Keratinocyte (primary cell): ENCODE results near the gene DHDH. TPM values are rescaled to one million over a fixed set of nuclear protein-coding genes. Genes with fewer than 3 reads are reported as not detected.
"Not testable (repeated sequence)": the region's sequence is repeated elsewhere in the genome, so short reads cannot be mapped to it uniquely, and the experiment has no call there.

Source experiments
- DNase-seq: peaks from one replicate; pipeline ENCODE4 v3.0.0-alpha.2; 2011; ENCODE audit warnings: low read depth, missing footprints, low spot score
- FAIRE-seq: peaks from 2 replicates; lab custom pipeline; 2011; peaks lifted over from hg19 to GRCh38; lab: Jason Lieb, UNC
- H2AFZ ChIP-seq: 2 replicates; pipeline ENCODE4 v1.6.0; 2012; ENCODE audit warnings: low read length, control low read depth, inconsistent platforms; ENCODE audit not compliant: control insufficient read depth
- H3K27ac ChIP-seq: 2 replicates; pipeline ENCODE4 v1.5.1; 2011; ENCODE audit warnings: low read length; ENCODE audit not compliant: control insufficient read depth, insufficient read depth
- H3K27me3 ChIP-seq: 3 replicates; pipeline ENCODE4 v1.6.0; 2011; ENCODE audit warnings: low read length; ENCODE audit not compliant: control insufficient read depth, insufficient read depth; ENCODE audit errors: extremely low read depth
- H3K36me3 ChIP-seq, 2 experiments: 2 replicates in 1 of 2; 3 replicates in 1 of 2; pipeline ENCODE4 v1.5.1; 2011; ENCODE audit warnings: low read length in 2 of 2, mild to moderate bottlenecking in 1 of 2; ENCODE audit not compliant: control insufficient read depth in 2 of 2, insufficient read depth in 2 of 2; ENCODE audit errors: extremely low read depth in 1 of 2
- H3K4me1 ChIP-seq: 3 replicates; pipeline ENCODE4 v1.5.1; 2011; ENCODE audit warnings: low read length; ENCODE audit not compliant: control insufficient read depth, insufficient read depth; ENCODE audit errors: extremely low read depth
- H3K4me2 ChIP-seq: 3 replicates; pipeline ENCODE4 v1.6.0; 2011; ENCODE audit warnings: low read depth, low read length; ENCODE audit not compliant: control insufficient read depth, insufficient read depth; ENCODE audit errors: extremely low read depth
- H3K4me3 ChIP-seq, 3 experiments: fragments of 200-600 bp in 1 of 3; sonication (generic) in 1 of 3; 2 replicates in 2 of 3; 3 replicates in 1 of 3; pipeline ENCODE4 v1.5.1; 2011 to 2016; ENCODE audit warnings: low read length in 3 of 3, mild to moderate bottlenecking in 3 of 3, control low read depth in 2 of 3, inconsistent platforms in 1 of 3, low read depth in 1 of 3, mixed read lengths in 1 of 3, mixed run types in 1 of 3, moderate library complexity in 1 of 3; ENCODE audit not compliant: control insufficient read depth in 2 of 3, insufficient read depth in 2 of 3; ENCODE audit errors: extremely low read depth in 1 of 3
- H3K79me2 ChIP-seq: 2 replicates; pipeline ENCODE4 v1.6.0; 2012; ENCODE audit warnings: low read length; ENCODE audit not compliant: control insufficient read depth, insufficient read depth
- H3K9ac ChIP-seq: 3 replicates; pipeline ENCODE4 v1.6.0; 2011; ENCODE audit warnings: low read length; ENCODE audit not compliant: control insufficient read depth, insufficient read depth; ENCODE audit errors: extremely low read depth
- H3K9me1 ChIP-seq: 3 replicates; pipeline ENCODE4 v1.6.0; 2011; ENCODE audit warnings: low read length; ENCODE audit not compliant: control insufficient read depth, insufficient read depth; ENCODE audit errors: extremely low read depth
- H3K9me3 ChIP-seq: 2 replicates; pipeline ENCODE4 v1.5.1; 2012; ENCODE audit warnings: low read depth, low read length; ENCODE audit not compliant: control insufficient read depth
- H4K20me1 ChIP-seq: 3 replicates; pipeline ENCODE4 v1.6.0; 2011; ENCODE audit warnings: low read length; ENCODE audit not compliant: control insufficient read depth, insufficient read depth; ENCODE audit errors: extremely low read depth
- CTCF ChIP-seq, 3 experiments: IDR thresholded peaks in 1 of 3; conservative IDR thresholded peaks in 1 of 3; optimal IDR thresholded peaks in 1 of 3; 2 replicates in 2 of 3; 3 replicates in 1 of 3; pipeline versions ENCODE3 to v1.5.1; 2011; ENCODE audit warnings: low read length in 3 of 3, mild to moderate bottlenecking in 3 of 3, moderate library complexity in 2 of 3, control low read depth in 1 of 3, inconsistent platforms in 1 of 3; ENCODE audit not compliant: insufficient read depth in 2 of 3; ENCODE audit errors: extremely low read depth in 1 of 3
- EZH2 ChIP-seq: IDR thresholded peaks from one replicate; pipeline ENCODE4 v1.6.1; 2012; ENCODE audit warnings: inconsistent platforms, mild to moderate bottlenecking, low read length, moderate library complexity
- dilution Hi-C: fragments of 300-500 bp; cut with MboI; formaldehyde crosslinking; loops from one replicate; pipeline ENCODE4 v1.7.0; 2020; ENCODE audit warnings: low sequenced_read_pairs; ENCODE audit not compliant: extremely low pct_ligation_motif_present
- polyA plus RNA-seq, 5 experiments: library from polyadenylated mRNA; depleted of rRNA in 3 of 5; stranded (reverse) in 3 of 5; stranded (forward) in 1 of 5; unstranded in 1 of 5; fragments of >200 nt; gene quantifications; 1 replicate in 1 of 5; 2 replicates in 3 of 5; 3 replicates in 1 of 5; pipeline versions ENCODE4 v1.2.1 to v1.2.3, GENCODE V29; 2011 to 2012; ENCODE audit warnings: missing spikeins in 2 of 5, low read depth in 1 of 5, low replicate concordance in 1 of 5

The DHDH gene
- polyA plus RNA-seq, 1 donor (not counting 4 experiments of a cell fraction or from before 2014, with no cell fraction given), result 0.45 TPM

GRCh38 chr19:48887861-48888612 lies 45.5 kb upstream of the DHDH start:
- no peak overlapping the region for H2AFZ ChIP-seq
- H3K9me3 ChIP-seq, result no peaks in the 10 kb centered on the region
- no peaks in the 10 kb centered on the region for H3K27me3 ChIP-seq
- dilution Hi-C loops, result no loop called here
- no peaks in the 10 kb centered on the region for H3K9me1 ChIP-seq
- H3K36me3 ChIP-seq, result no peaks in the 10 kb centered on the region
- no peaks in the 10 kb centered on the region for H3K79me2 ChIP-seq
- H3K4me2 ChIP-seq, result no peak overlapping the region
- H4K20me1 ChIP-seq, result no peaks in the 10 kb centered on the region
- H3K27ac ChIP-seq, result no peak overlapping the region
- H3K9ac ChIP-seq, result no peak overlapping the region
- no peak for DNase-seq
- no peak for FAIRE-seq
- no peak overlapping the region for H3K4me3 ChIP-seq
- H3K4me1 ChIP-seq, result no peaks in the 10 kb centered on the region
- TF ChIP-seq CTCF (optimal IDR thresholded peaks at IDR 0.05 in 1 of 3, IDR thresholded peaks at IDR 0.05 in 1 of 3, conservative IDR thresholded peaks at IDR 0.05 in 1 of 3; ENCODE audit: extremely low read depth in 1 of 3, insufficient read depth in 2 of 3, low read length in 3 of 3) (no peak), EZH2 (no peak)

GRCh38 chr19:48889496-48889895 lies 44.0 kb upstream of the DHDH start:
- H3K4me1 ChIP-seq, H3K4me3 ChIP-seq, H4K20me1 ChIP-seq, H3K36me3 ChIP-seq, H3K4me2 ChIP-seq, DNase-seq, H3K9ac ChIP-seq, H3K27ac ChIP-seq, dilution Hi-C loops, H3K79me2 ChIP-seq, H3K27me3 ChIP-seq, FAIRE-seq, H3K9me3 ChIP-seq, H2AFZ ChIP-seq, H3K9me1 ChIP-seq: not testable (repeated sequence)

- H3K4me3 ChIP-seq, result no peak overlapping the region
- H3K9me3 ChIP-seq, result no peaks in the 10 kb centered on the region
- H3K79me2 ChIP-seq, result no peaks in the 10 kb centered on the region
- H3K27ac ChIP-seq, result no peak overlapping the region
- dilution Hi-C loops, result no loop called here
- no peak for FAIRE-seq
- no peak overlapping the region for H3K4me2 ChIP-seq
- H3K9me1 ChIP-seq, result no peaks in the 10 kb centered on the region
- no peak overlapping the region for H3K9ac ChIP-seq
- no peak overlapping the region for H2AFZ ChIP-seq
- H3K27me3 ChIP-seq, result peaks cover 7% of the 10 kb centered on the region
- H4K20me1 ChIP-seq, result no peaks in the 10 kb centered on the region
- no peaks in the 10 kb centered on the region for H3K4me1 ChIP-seq
- no peak for TF ChIP-seq CTCF (optimal IDR thresholded peaks at IDR 0.05 in 1 of 3, IDR thresholded peaks at IDR 0.05 in 1 of 3, conservative IDR thresholded peaks at IDR 0.05 in 1 of 3; ENCODE audit: extremely low read depth in 1 of 3, insufficient read depth in 2 of 3, low read length in 3 of 3)
- TF ChIP-seq EZH2, result no peak
- DNase-seq, result no peak
- no peaks in the 10 kb centered on the region for H3K36me3 ChIP-seq
Measured at GRCh38 chr19:48890551-48890950, 42.9 kb upstream of the DHDH start.
